ENCODE measurements around the gene BCL11B. TPM values are rescaled to one million over a fixed set of nuclear protein-coding genes. Genes with fewer than 3 reads are reported as not detected.

The BCL11B gene
- total and polyA plus RNA-seq, 4 experiments from 2014 or later = 2.6 to 165 (median 87.3) TPM

DNA sequence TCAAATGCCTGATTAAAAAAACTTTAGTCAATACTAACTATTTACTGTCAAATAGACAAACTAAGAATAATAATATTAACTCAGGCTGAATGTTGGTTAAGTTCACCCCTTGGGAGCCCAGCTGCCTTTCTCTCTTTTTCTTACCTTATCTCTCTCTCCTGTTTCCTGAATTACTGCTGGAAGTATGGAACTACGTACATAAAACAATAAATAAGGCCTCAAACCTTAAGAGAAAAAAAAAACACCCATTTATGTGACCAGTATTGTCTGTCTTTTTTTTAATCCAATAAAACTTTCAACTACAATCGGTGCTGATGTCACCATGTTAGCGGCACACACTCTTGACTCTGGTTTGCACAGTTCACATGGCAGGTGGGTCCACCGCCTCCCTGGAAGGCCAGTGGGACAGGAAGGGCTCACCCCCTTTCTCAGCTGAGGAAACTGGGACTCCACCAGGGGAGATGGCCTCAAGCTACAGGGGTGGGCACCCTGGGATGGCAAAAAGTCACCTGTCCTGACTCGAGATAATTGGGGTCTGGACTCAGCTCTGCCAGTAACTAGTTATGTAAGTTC lies 21.3 kb downstream of the BCL11B start:
- Mint-ChIP-seq H3K27ac (peak overlapping the region; percentile 92 to 100 (median 99)), H3K27me3 (no peaks in the 10 kb centered on the region), H3K4me3 (peak overlapping the region; percentile 71 to 98 (median 88)), H3K4me1 (peaks cover 66 to 93% (median 85%) of the 10 kb centered on the region in 4 donors), H3K9me3 (peaks cover 0 to 21% (median 0%) of the 10 kb centered on the region in 8 donors), H3K36me3 (peaks cover 69 to 83% of the 10 kb centered on the region in 2 donors)
- POLR2A ChIA-PET (ENCODE audit: partially characterized antibody) = interaction anchor here (0.9 to 87.2 kb wide), 4 partner anchors 6 to 1274 kb away, joined by 3 to 6015 read pairs (median 3009); partner anchors contain the start of genes BCL11B and EVL
- Histone ChIP-seq H3K27ac (ENCODE audit: low read depth, low read length) (peak overlapping the region; percentile 98), H3K9me3 (ENCODE audit: control insufficient read depth in 1 of 2, low read length in 2 of 2) (no peaks in the 10 kb centered on the region), H3K4me3 (ENCODE audit: low read length in 2 of 2) (peak overlapping the region; percentile 7 to 21), H3K36me3 (ENCODE audit: insufficient read depth, low read length) (peaks cover 40% of the 10 kb centered on the region), H3K27me3 (ENCODE audit: insufficient read depth, low read length) (no peaks in the 10 kb centered on the region), H3K4me1 (ENCODE audit: insufficient read depth, low read length) (peaks cover 93% of the 10 kb centered on the region)
- peak in 2 of 5 donors; percentile 52 to 74 for DNase-seq
- CTCF ChIA-PET (ENCODE audit: partially characterized antibody) = interaction anchor here (1.7 to 12.8 kb wide), 2 partner anchors 9 to 14 kb away, joined by 5 to 181 read pairs; no protein-coding TSS in a partner anchor
- intact Hi-C loops (cut with micrococcal nuclease) = loop anchor here (1.0 kb wide), 1 partner anchor 9 kb away; no protein-coding TSS in a partner anchor

DNA sequence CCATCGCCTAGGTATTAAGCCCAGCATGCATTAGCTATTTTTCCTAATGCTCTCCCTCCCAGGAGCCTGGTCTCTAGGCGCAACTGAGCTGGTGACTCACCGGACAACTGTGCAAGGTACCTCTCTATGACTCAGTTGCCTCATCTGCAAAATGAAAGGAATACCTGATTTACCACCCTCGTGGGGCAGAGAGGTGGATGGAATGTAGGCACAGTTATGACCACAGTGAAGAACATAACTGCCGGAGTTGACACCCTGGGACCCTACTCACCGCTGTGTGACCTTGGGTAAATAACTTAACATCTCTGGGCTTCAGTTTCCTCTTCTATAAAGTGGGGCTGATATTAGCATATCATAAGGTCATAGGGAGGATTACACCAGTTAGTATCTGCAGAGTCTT lies 22.6 kb downstream of the BCL11B start:
- Histone ChIP-seq H3K4me1 (ENCODE audit: insufficient read depth, low read length) (peaks cover 91% of the 10 kb centered on the region), H3K36me3 (ENCODE audit: insufficient read depth, low read length) (peaks cover 30% of the 10 kb centered on the region), H3K4me3 (ENCODE audit: low read length in 2 of 2) (no peak overlapping the region), H3K9me3 (ENCODE audit: control insufficient read depth in 1 of 2, low read length in 2 of 2) (no peaks in the 10 kb centered on the region), H3K27me3 (ENCODE audit: insufficient read depth, low read length) (no peaks in the 10 kb centered on the region), H3K27ac (ENCODE audit: low read depth, low read length) (peak overlapping the region; percentile 98)
- peaks cover 0 to 25% (median 0%) of the 10 kb centered on the region in 8 donors for H3K9me3 Mint-ChIP-seq
- CTCF ChIA-PET (ENCODE audit: partially characterized antibody) = interaction anchor here (0.7 to 12.8 kb wide), 3 partner anchors 12 to 58 kb away, joined by 3 to 181 read pairs (median 4); no protein-coding TSS in a partner anchor
- no peaks in the 10 kb centered on the region for H3K27me3 Mint-ChIP-seq
- peak overlapping the region; percentile 92 to 100 (median 99) for H3K27ac Mint-ChIP-seq
- peaks cover 63 to 89% (median 81%) of the 10 kb centered on the region in 4 donors for H3K4me1 Mint-ChIP-seq
- peak in 1 of 5 donors; percentile 65 for DNase-seq
- POLR2A ChIA-PET (ENCODE audit: partially characterized antibody) = interaction anchor here (1.1 to 87.2 kb wide), 3 partner anchors 5 to 265 kb away, joined by 3 to 6015 read pairs (median 6015); partner anchors contain the start of gene BCL11B
- peak overlapping the region; percentile 74 to 96 (median 91) for H3K4me3 Mint-ChIP-seq
- intact Hi-C loops (cut with micrococcal nuclease) = loop anchor here (1.0 kb wide), 1 partner anchor 8 kb away; no protein-coding TSS in a partner anchor
- H3K36me3 Mint-ChIP-seq = peaks cover 65 to 79% of the 10 kb centered on the region in 2 donors

DNA sequence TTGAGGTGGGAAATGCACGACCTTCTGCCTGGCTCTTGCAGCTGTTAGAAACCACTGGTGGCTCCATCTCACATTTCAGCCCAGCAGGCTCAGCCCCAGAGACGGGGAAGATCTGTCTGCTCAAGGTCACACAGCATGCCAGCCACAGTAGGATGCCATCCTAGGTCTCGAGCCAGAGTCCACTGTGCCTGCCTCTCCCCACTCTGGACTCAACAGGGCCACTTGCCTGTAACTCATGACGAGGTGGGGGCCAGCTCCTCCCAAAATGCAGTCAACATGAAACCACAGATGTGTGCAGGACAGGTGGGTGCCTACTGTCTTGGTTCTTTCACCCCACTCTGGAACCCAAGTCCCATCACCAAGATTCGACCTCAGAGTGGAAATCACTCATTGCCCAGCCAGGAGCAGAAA lies 23.2 kb downstream of the BCL11B start:
- Mint-ChIP-seq H3K27me3 (no peaks in the 10 kb centered on the region), H3K4me1 (peaks cover 66 to 89% (median 81%) of the 10 kb centered on the region in 4 donors), H3K36me3 (peaks cover 63 to 79% of the 10 kb centered on the region in 2 donors), H3K4me3 (peak overlapping the region; percentile 76 to 96 (median 93)), H3K27ac (peak overlapping the region; percentile 96 to 100 (median 99)), H3K9me3 (peaks cover 0 to 22% (median 0%) of the 10 kb centered on the region in 8 donors)
- H3K4me1 ChIP-seq (ENCODE audit: insufficient read depth, low read length) = peaks cover 91% of the 10 kb centered on the region
- H3K27me3 ChIP-seq (ENCODE audit: insufficient read depth, low read length) = no peaks in the 10 kb centered on the region
- ChIA-PET CTCF (ENCODE audit: partially characterized antibody) (interaction anchor here (1.4 to 12.8 kb wide), 2 partner anchors 12 to 16 kb away, joined by 4 to 181 read pairs; no protein-coding TSS in a partner anchor), POLR2A (ENCODE audit: partially characterized antibody) (interaction anchor here (66.7 to 87.2 kb wide), 2 partner anchors 4 to 33 kb away, joined by 6015 read pairs; partner anchors contain the start of gene BCL11B)
- peak overlapping the region; percentile 98 for H3K27ac ChIP-seq (ENCODE audit: low read depth, low read length)
- peaks cover 29% of the 10 kb centered on the region for H3K36me3 ChIP-seq (ENCODE audit: insufficient read depth, low read length)
- peak overlapping the region in 1 of 2 donors; percentile 60 for H3K4me3 ChIP-seq (ENCODE audit: low read length in 2 of 2)
- intact Hi-C loops (cut with micrococcal nuclease) = loop anchor here (1.0 kb wide), 1 partner anchor 7 kb away; no protein-coding TSS in a partner anchor
- no peaks in the 10 kb centered on the region for H3K9me3 ChIP-seq (ENCODE audit: control insufficient read depth in 1 of 2, low read length in 2 of 2)
- peak in 1 of 5 donors; percentile 67 for DNase-seq

DNA sequence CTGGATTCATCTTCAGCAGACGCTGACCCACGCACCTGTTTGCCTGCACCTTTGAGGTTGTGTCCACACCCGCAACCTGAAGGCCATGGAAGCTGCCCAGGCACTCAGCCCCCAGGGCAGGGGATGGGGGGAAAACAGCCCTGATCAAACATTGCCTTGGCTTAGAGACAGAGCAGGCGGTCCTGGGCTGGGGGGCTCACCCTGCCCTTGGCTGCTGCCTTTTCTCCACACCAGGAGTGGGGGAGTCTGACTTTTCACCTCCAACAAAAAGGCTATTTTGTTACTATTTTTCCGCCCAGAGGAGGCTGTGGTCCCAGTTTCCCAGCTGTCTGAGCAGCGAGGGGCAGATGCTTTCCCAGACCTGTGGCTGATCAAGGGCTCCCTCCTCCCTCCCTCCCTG lies 24.2 kb downstream of the BCL11B start:
- Mint-ChIP-seq H3K9me3 (peaks cover 0 to 18% (median 0%) of the 10 kb centered on the region in 8 donors), H3K4me1 (peaks cover 65 to 89% (median 79%) of the 10 kb centered on the region in 4 donors), H3K36me3 (peaks cover 53 to 76% of the 10 kb centered on the region in 2 donors), H3K27me3 (no peaks in the 10 kb centered on the region), H3K27ac (peak overlapping the region; percentile 96 to 100 (median 99)), H3K4me3 (peak overlapping the region; percentile 89 to 96 (median 93))
- Histone ChIP-seq H3K27ac (ENCODE audit: low read depth, low read length) (peak overlapping the region; percentile 98), H3K36me3 (ENCODE audit: insufficient read depth, low read length) (peaks cover 21% of the 10 kb centered on the region), H3K4me3 (ENCODE audit: low read length in 2 of 2) (peak overlapping the region; percentile 17 to 60), H3K9me3 (ENCODE audit: control insufficient read depth in 1 of 2, low read length in 2 of 2) (no peaks in the 10 kb centered on the region), H3K27me3 (ENCODE audit: insufficient read depth, low read length) (no peaks in the 10 kb centered on the region), H3K4me1 (ENCODE audit: insufficient read depth, low read length) (peaks cover 91% of the 10 kb centered on the region)
- no peak for DNase-seq
- intact Hi-C loops (cut with micrococcal nuclease) = loop anchor here (2.0 kb wide), 1 partner anchor 17 kb away; no protein-coding TSS in a partner anchor
- CTCF ChIA-PET (ENCODE audit: partially characterized antibody) = interaction anchor here (0.9 to 12.8 kb wide), 4 partner anchors 11 to 17 kb away, joined by 3 to 181 read pairs (median 16); no protein-coding TSS in a partner anchor
- POLR2A ChIA-PET (ENCODE audit: partially characterized antibody) = interaction anchor here (66.7 to 87.2 kb wide), 2 partner anchors 3 to 32 kb away, joined by 6015 read pairs; partner anchors contain the start of gene BCL11B

DNA sequence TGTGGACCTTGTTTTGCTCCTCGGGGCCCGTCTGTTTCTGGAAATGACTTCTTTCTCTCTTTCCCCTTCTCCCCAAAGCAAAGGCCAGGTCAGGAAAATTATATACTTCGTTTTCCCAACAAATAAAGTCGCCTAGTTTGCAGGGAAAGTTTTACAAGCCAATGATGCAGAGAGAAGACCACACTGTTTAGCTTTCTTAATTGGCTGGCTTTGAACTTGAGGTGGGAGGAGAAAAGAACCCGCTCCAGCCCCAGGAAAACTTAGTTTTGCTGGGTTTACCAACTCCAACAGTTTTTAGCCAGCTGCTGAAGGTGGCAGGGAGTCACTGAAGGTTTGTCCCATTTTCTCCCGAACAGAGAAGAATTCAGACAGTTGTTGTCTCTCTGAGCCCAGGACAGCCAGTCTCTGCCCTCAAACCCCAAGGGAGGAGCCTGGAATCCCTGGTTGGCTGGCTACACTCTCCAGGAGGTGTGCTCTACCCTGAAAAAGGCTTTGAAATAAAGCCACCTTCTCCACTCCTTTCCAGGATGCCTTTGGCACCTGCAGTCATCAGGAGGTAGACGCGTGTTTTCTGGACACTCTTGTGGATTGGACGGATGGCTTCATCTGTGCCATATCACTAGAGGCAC lies 24.8 kb downstream of the BCL11B start:
- Mint-ChIP-seq H3K36me3 (peaks cover 48 to 75% of the 10 kb centered on the region in 2 donors), H3K27ac (peak overlapping the region; percentile 96 to 100 (median 99)), H3K9me3 (peaks cover 0 to 18% (median 0%) of the 10 kb centered on the region in 8 donors), H3K4me3 (peak overlapping the region; percentile 89 to 96 (median 93)), H3K4me1 (peaks cover 65 to 89% (median 79%) of the 10 kb centered on the region in 4 donors), H3K27me3 (no peaks in the 10 kb centered on the region)
- DNase-seq = no peak
- ChIA-PET POLR2A (ENCODE audit: partially characterized antibody) (interaction anchor here (1.1 to 87.2 kb wide), 4 partner anchors 3 to 1539 kb away, joined by 3 to 6015 read pairs (median 3010); partner anchors contain the start of gene BCL11B), CTCF (ENCODE audit: partially characterized antibody) (interaction anchor here (3.7 to 12.8 kb wide), 2 partner anchors 12 to 17 kb away, joined by 27 to 181 read pairs; no protein-coding TSS in a partner anchor)
- Histone ChIP-seq H3K9me3 (ENCODE audit: control insufficient read depth in 1 of 2, low read length in 2 of 2) (no peaks in the 10 kb centered on the region), H3K27me3 (ENCODE audit: insufficient read depth, low read length) (no peaks in the 10 kb centered on the region), H3K27ac (ENCODE audit: low read depth, low read length) (peak overlapping the region; percentile 98), H3K36me3 (ENCODE audit: insufficient read depth, low read length) (peaks cover 16% of the 10 kb centered on the region), H3K4me3 (ENCODE audit: low read length in 2 of 2) (peak overlapping the region; percentile 17 to 60), H3K4me1 (ENCODE audit: insufficient read depth, low read length) (peaks cover 91% of the 10 kb centered on the region)
- intact Hi-C loops (cut with micrococcal nuclease) = loop anchor here (2.0 kb wide), 1 partner anchor 16 kb away; no protein-coding TSS in a partner anchor

DNA sequence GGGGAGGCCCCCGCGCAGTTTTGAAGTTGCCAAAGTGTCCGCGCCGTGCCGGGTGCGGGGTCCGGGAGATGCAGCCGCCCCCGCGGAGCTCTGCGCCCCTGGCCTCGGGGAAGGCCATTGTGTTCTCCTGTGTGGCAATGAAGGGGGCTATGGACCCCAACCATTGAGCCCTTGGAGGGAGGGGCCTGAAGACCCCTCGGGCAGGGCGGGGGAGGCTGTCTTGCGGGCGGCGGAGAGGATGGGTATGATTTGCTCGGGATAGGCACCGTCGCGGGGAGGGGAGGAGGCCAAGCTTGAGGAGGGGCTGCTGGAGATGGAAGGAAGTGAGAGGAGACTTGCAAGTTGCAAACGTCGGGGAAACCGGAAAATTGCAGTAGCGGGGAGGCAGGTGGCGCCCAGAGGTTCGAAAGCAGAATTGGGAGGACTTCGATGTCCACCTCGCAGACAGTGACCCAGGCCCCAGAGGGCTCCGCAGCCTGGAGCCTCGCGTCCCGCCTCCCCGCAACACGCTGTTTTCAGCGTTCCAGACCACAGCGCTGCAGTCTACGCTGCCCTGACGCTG lies 25.4 kb downstream of the BCL11B start:
- H3K27ac ChIP-seq (ENCODE audit: low read depth, low read length) = peak overlapping the region; percentile 98
- Mint-ChIP-seq H3K4me3 (peak overlapping the region; percentile 89 to 96 (median 93)), H3K27ac (peak overlapping the region; percentile 96 to 100 (median 99)), H3K36me3 (peaks cover 42 to 76% of the 10 kb centered on the region in 2 donors), H3K4me1 (peaks cover 65 to 89% (median 79%) of the 10 kb centered on the region in 4 donors), H3K9me3 (peaks cover 0 to 18% (median 0%) of the 10 kb centered on the region in 8 donors), H3K27me3 (no peaks in the 10 kb centered on the region)
- H3K36me3 ChIP-seq (ENCODE audit: insufficient read depth, low read length) = peaks cover 16% of the 10 kb centered on the region
- no peaks in the 10 kb centered on the region for H3K9me3 ChIP-seq (ENCODE audit: control insufficient read depth in 1 of 2, low read length in 2 of 2)
- ChIA-PET POLR2A (ENCODE audit: partially characterized antibody) (interaction anchor here (1.1 to 87.2 kb wide), 4 partner anchors 2 to 1538 kb away, joined by 3 to 6015 read pairs (median 3010); partner anchors contain the start of gene BCL11B), CTCF (ENCODE audit: partially characterized antibody) (interaction anchor here (2.6 to 12.8 kb wide), 3 partner anchors 12 to 18 kb away, joined by 15 to 181 read pairs (median 27); no protein-coding TSS in a partner anchor)
- intact Hi-C loops (cut with micrococcal nuclease) = loop anchor here (2.0 kb wide), 1 partner anchor 16 kb away; no protein-coding TSS in a partner anchor
- H3K4me1 ChIP-seq (ENCODE audit: insufficient read depth, low read length) = peaks cover 91% of the 10 kb centered on the region
- H3K27me3 ChIP-seq (ENCODE audit: insufficient read depth, low read length) = no peaks in the 10 kb centered on the region
- H3K4me3 ChIP-seq (ENCODE audit: low read length in 2 of 2) = peak overlapping the region; percentile 0 to 60
- peak; percentile 66 to 83 (median 73) for DNase-seq
